ENCODE results near the gene RACK1.
"Not testable (repeated sequence)": the region's sequence is repeated elsewhere in the genome, so short reads cannot be mapped to it uniquely, and the experiment has no call there.

RACK1 gene

DNA sequence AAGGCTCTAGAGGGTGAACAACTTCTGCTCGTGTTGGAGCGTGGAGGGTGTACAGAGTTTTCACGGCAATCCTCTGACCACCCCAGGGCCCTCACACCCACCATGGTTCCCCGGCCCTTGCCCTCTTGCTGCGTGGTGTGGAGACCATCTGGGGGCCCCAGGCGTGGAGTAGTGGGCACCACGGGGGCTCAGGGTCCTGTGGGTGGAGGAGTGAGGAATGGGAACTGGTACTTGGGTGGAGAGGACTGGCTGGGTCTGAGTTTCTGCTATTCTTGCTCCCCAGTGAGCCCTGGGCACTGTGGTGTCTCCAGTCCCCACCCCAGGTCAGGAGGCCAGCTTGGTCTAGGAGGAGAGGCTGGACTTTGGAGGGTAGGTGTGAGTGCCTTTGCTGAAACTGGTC is 39.2 kb upstream of the RACK1 start:
- Histone ChIP-seq H3K36me3 (replicated peaks; ENCODE audit: low read depth, low read length) (no peaks in the 10 kb centered on the region), H3K9ac (ENCODE audit: low read length) (no peak overlapping the region), H3K27ac (ENCODE audit: low read length) (no peak overlapping the region), H3K9me3 (ENCODE audit: insufficient read depth, low read length) (no peaks in the 10 kb centered on the region), H3K4me3 (ENCODE audit: low read length) (no peak overlapping the region), H3K4me1 (ENCODE audit: low read length) (no peaks in the 10 kb centered on the region; the same call in 1 of the 2 replicates), H3K4me2 (ENCODE audit: low read length) (no peak overlapping the region), H3K79me2 (ENCODE audit: low read length) (no peaks in the 10 kb centered on the region), H3K27me3 (ENCODE audit: low read depth, low read length) (no peaks in the 10 kb centered on the region), H2AFZ (ENCODE audit: low read depth, low read length) (no peak overlapping the region), H4K20me1 (ENCODE audit: insufficient read depth, low read length) (no peaks in the 10 kb centered on the region)
- TF ChIP-seq, protein P1, sequence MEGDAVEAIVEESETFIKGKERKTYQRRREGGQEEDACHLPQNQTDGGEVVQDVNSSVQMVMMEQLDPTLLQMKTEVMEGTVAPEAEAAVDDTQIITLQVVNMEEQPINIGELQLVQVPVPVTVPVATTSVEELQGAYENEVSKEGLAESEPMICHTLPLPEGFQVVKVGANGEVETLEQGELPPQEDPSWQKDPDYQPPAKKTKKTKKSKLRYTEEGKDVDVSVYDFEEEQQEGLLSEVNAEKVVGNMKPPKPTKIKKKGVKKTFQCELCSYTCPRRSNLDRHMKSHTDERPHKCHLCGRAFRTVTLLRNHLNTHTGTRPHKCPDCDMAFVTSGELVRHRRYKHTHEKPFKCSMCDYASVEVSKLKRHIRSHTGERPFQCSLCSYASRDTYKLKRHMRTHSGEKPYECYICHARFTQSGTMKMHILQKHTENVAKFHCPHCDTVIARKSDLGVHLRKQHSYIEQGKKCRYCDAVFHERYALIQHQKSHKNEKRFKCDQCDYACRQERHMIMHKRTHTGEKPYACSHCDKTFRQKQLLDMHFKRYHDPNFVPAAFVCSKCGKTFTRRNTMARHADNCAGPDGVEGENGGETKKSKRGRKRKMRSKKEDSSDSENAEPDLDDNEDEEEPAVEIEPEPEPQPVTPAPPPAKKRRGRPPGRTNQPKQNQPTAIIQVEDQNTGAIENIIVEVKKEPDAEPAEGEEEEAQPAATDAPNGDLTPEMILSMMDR (IDR thresholded peaks at IDR 0.05; ENCODE audit: low read depth, low read length) = no peak
- no peak for TF ChIP-seq EZH2phosphoT487 (IDR thresholded peaks at IDR 0.05; ENCODE audit: low read depth)

DNA sequence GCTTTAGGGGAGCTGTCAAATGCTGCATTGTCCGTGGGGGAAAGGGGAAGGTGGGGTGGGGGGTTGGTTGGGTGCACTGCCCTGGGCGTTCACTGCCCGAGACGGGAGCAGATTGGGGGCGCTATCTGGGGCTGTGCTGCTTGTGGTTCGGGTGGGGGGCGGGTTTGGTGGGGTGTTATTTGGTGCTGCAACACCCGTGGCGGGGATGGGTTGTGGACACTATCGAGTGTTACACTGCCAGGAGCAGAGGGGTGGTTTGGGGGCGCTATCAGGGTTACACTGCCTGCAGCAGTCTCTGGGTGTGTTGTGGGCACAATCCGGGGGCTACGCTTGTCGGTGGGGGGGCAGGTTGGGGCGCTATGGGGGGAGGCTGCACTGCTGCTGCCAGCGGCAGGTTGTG is 38.7 kb upstream of the RACK1 start:
- not testable (repeated sequence) for H3K27ac ChIP-seq (ENCODE audit: low read length); H2AFZ ChIP-seq (ENCODE audit: low read depth, low read length); H3K4me1 ChIP-seq (ENCODE audit: low read length); H3K27me3 ChIP-seq (ENCODE audit: low read depth, low read length); H3K4me3 ChIP-seq (ENCODE audit: low read length); H3K9me3 ChIP-seq (ENCODE audit: insufficient read depth, low read length); H3K4me2 ChIP-seq (ENCODE audit: low read length); H3K9ac ChIP-seq (ENCODE audit: low read length); H3K36me3 ChIP-seq (replicated peaks; ENCODE audit: low read depth, low read length); H4K20me1 ChIP-seq (ENCODE audit: insufficient read depth, low read length); H3K79me2 ChIP-seq (ENCODE audit: low read length)

DNA sequence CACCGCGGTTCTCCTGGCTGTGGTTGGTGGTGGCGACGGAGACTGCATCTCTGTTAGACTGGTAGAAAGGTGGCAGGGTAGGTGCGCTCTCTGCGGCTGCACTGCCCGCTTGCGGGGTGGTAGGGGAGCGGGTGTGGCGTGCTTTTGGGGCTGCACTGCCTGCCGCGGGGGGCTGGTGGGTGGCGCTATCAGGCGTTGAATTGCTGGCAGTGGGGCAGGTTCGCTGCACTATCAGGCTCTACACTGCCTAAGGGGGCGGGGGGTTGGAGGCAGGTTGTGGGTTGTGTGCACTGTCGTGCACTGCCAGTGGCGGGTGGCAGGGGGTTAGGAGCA is 38.2 kb upstream of the RACK1 start:
- Histone ChIP-seq H2AFZ (ENCODE audit: low read depth, low read length) (no peak overlapping the region), H3K27ac (ENCODE audit: low read length) (no peak overlapping the region), H4K20me1 (ENCODE audit: insufficient read depth, low read length) (no peaks in the 10 kb centered on the region), H3K4me3 (ENCODE audit: low read length) (no peak overlapping the region), H3K9me3 (ENCODE audit: insufficient read depth, low read length) (no peaks in the 10 kb centered on the region), H3K36me3 (replicated peaks; ENCODE audit: low read depth, low read length) (no peaks in the 10 kb centered on the region), H3K4me2 (ENCODE audit: low read length) (no peak overlapping the region), H3K79me2 (ENCODE audit: low read length) (no peaks in the 10 kb centered on the region), H3K4me1 (ENCODE audit: low read length) (no peaks in the 10 kb centered on the region), H3K9ac (ENCODE audit: low read length) (no peak overlapping the region), H3K27me3 (ENCODE audit: low read depth, low read length) (no peaks in the 10 kb centered on the region)
- TF ChIP-seq, protein P1 (IDR thresholded peaks at IDR 0.05; ENCODE audit: low read depth, low read length) = no peak
- no peak for TF ChIP-seq EZH2phosphoT487 (IDR thresholded peaks at IDR 0.05; ENCODE audit: low read depth)

DNA sequence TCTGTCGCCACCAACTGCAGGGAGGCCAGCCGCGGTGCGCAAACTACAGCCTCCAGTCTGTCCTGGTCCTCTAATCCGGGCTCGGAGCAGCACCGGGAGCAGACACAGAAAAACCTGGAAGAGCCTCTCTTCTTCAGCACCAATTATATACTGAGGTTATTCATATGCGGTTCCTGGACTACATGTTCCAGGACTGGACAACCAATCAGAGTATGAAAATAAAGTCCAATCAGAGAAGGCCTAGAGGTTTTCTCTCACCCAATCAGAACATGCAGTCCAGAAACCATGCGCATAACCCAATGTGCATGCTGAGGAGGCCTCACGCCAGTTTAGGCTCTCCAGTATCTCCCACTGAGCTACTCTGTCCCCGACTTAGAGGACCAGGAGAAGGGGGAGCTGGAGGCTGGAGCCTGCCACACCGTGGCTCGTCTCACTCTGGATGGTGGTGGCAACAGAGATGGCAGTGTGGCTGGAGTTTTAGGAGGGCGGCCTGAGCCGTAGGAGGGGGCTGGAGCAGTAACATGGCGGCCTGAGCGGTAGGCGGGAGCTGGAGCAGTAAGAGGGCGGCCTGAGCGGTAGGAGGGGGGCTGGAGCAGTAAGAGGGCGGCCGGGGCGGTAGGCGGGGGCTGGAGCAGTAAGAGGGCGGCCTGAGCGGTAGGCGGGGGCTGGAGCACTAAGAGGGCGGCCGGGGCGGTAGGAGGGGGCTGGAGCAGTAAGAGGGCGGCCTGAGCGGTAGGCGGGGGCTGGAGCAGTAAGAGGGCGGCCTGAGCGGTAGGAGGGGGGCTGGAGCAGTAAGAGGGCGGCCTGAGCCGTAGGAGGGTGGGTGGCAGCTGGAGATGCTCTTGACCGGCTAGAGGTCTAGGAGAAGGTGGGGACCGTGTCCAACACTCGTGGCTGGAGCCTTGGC is 37.6 kb upstream of the RACK1 start:
- TF ChIP-seq, protein P1 (IDR thresholded peaks at IDR 0.05; ENCODE audit: low read depth, low read length) = no peak
- no peak for TF ChIP-seq EZH2phosphoT487 (IDR thresholded peaks at IDR 0.05; ENCODE audit: low read depth)
- H3K4me2 ChIP-seq (ENCODE audit: low read length) = no peak overlapping the region
- no peaks in the 10 kb centered on the region for H3K36me3 ChIP-seq (replicated peaks; ENCODE audit: low read depth, low read length)
- no peaks in the 10 kb centered on the region for H3K79me2 ChIP-seq (ENCODE audit: low read length)
- no peaks in the 10 kb centered on the region for H3K9me3 ChIP-seq (ENCODE audit: insufficient read depth, low read length)
- no peak overlapping the region for H3K9ac ChIP-seq (ENCODE audit: low read length)
- no peaks in the 10 kb centered on the region for H3K27me3 ChIP-seq (ENCODE audit: low read depth, low read length)
- H3K4me3 ChIP-seq (ENCODE audit: low read length) = no peak overlapping the region
- H3K27ac ChIP-seq (ENCODE audit: low read length) = no peak overlapping the region
- H4K20me1 ChIP-seq (ENCODE audit: insufficient read depth, low read length) = no peaks in the 10 kb centered on the region
- H2AFZ ChIP-seq (ENCODE audit: low read depth, low read length) = no peak overlapping the region
- H3K4me1 ChIP-seq (ENCODE audit: low read length) = no peaks in the 10 kb centered on the region

Measured in OCI-LY3 (cell line).